Transverse colon (tissue), 4 donors: ENCODE results near the gene SMARCD3. TPM values are rescaled to one million over a fixed set of nuclear protein-coding genes. Genes with fewer than 3 reads are reported as not detected.

Experiments
- DNase-seq: peaks from one replicate; pipeline ENCODE4 v3.0.0-alpha.2; 2019
- H3K27ac ChIP-seq, 4 donors: fragments of 200-600 bp; sonication (generic); 2 replicates each; pipeline ENCODE4 v1.5.1; 2016 to 2018; ENCODE audit warnings: inconsistent platforms in 4 of 4
- H3K27me3 ChIP-seq: fragments of 200-600 bp; sonication (generic); 2 replicates; pipeline ENCODE4 v1.5.1; 2017; ENCODE audit warnings: inconsistent platforms
- H3K36me3 ChIP-seq, 4 donors: fragments of 200-600 bp; sonication (generic); 2 replicates each; pipeline ENCODE4 v1.5.1; 2017 to 2019; ENCODE audit warnings: inconsistent platforms in 4 of 4
- H3K4me1 ChIP-seq, 4 donors: fragments of 200-600 bp; sonication (generic); 2 replicates each; pipeline ENCODE4 v1.5.1; 2017 to 2020; ENCODE audit warnings: inconsistent platforms in 4 of 4
- H3K4me3 ChIP-seq, 4 donors: fragments of 200-600 bp; sonication (generic); 1 replicate in 1 of 4; 2 replicates in 3 of 4; pipeline versions ENCODE4 v1.5.1 to v1.6.1; 2017 to 2019; ENCODE audit warnings: inconsistent platforms in 4 of 4
- H3K9me3 ChIP-seq, 2 donors: fragments of 200-600 bp; sonication (generic); 2 replicates each; pipeline ENCODE4 v1.5.1; 2017 to 2019; ENCODE audit warnings: inconsistent platforms in 2 of 2
- CTCF ChIP-seq, 5 experiments: fragments of 200-600 bp in 3 of 5; fragments of 450-650 bp in 2 of 5; sonication (generic) in 3 of 5; IDR thresholded peaks; 1 replicate in 2 of 5; 2 replicates in 3 of 5; pipeline ENCODE4 v1.5.1; 2016 to 2017; ENCODE audit warnings: antibody characterized with exemption in 5 of 5, inconsistent platforms in 3 of 5, mild to moderate bottlenecking in 2 of 5, moderate library complexity in 1 of 5
- EP300 ChIP-seq: sonication (generic); formaldehyde crosslinking; IDR thresholded peaks from one replicate; pipeline ENCODE4 v1.6.1; 2017; ENCODE audit warnings: antibody characterized with exemption, low read depth
- POLR2A ChIP-seq: fragments of 450-650 bp; IDR thresholded peaks from one replicate; pipeline ENCODE4 v1.6.1; 2016; ENCODE audit warnings: antibody characterized with exemption, mild to moderate bottlenecking, moderate library complexity
- POLR2AphosphoS5 ChIP-seq, 3 donors: sonication (generic); formaldehyde crosslinking; IDR thresholded peaks; one replicate each; pipeline ENCODE4 v1.6.1; 2016; ENCODE audit warnings: antibody characterized with exemption in 3 of 3
- WGBS, 2 donors: methylation state at CpG; one replicate each; pipeline ENCODE4 v1.1.5; 2018; ENCODE audit warnings: low coverage in 1 of 2; 5-methylcytosine and 5-hydroxymethylcytosine counted together
- in situ Hi-C, 4 donors: fragments of 200-750 bp; cut with MboI; loops; one replicate each; pipeline versions ENCODE4 v1.15.0 to v1.15.1; 2017; ENCODE audit warnings: low sequenced_read_pairs in 3 of 4, low pct_ligation_motif_present in 1 of 4, low pct_unique_long_range_greater_than_20kb in 1 of 4
- intact Hi-C: fragments of 100-400 bp; cut with DNase I; formaldehyde crosslinking; loops from one replicate; pipeline ENCODE4 v1.15.1; 2023; ENCODE audit warnings: low total_unique reads
- total RNA-seq, 4 donors: library from RNA; depleted of rRNA; stranded (reverse); fragments of >200 nt; gene quantifications; one replicate each; pipeline ENCODE4 v1.1.0, GENCODE V29; 2016

The SMARCD3 gene
- total RNA-seq, 4 donors from 2014 or later, result 6.6 to 19.1 (median 9.9) TPM

GRCh38 chr7:151290355-151290760 lies 41.9 kb upstream of the SMARCD3 start:
- Histone ChIP-seq H3K36me3 (no peaks in the 10 kb centered on the region), H3K27me3 (peaks cover 5% of the 10 kb centered on the region), H3K27ac (no peak overlapping the region), H3K9me3 (no peaks in the 10 kb centered on the region), H3K4me1 (no peaks in the 10 kb centered on the region), H3K4me3 (no peak overlapping the region)
- in situ Hi-C loops (no loop called here), intact Hi-C loops (no loop called here)
- DNase-seq, result no peak
- TF ChIP-seq EP300 (no peak), CTCF (IDR thresholded peaks at IDR 0.05) (no peak), POLR2A (no peak), POLR2AphosphoS5 (IDR thresholded peaks at IDR 0.05) (no peak)
- WGBS, 2 donors, result 55 to 65% methylated on average over 4 of the region's 4 CpGs

GRCh38 chr7:151289891-151290290 lies 41.4 kb upstream of the SMARCD3 start:
- Histone ChIP-seq H3K9me3 (no peaks in the 10 kb centered on the region), H3K4me3 (no peak overlapping the region), H3K27me3 (peaks cover under 1% of the 10 kb centered on the region), H3K4me1 (no peaks in the 10 kb centered on the region), H3K36me3 (no peaks in the 10 kb centered on the region), H3K27ac (no peak overlapping the region)
- WGBS, 2 donors, result 70 to 81% methylated on average over 2 of the region's 2 CpGs
- in situ Hi-C loops (no loop called here), intact Hi-C loops (no loop called here)
- TF ChIP-seq POLR2A (no peak), POLR2AphosphoS5 (IDR thresholded peaks at IDR 0.05) (no peak)
- DNase-seq, result no peak

GRCh38 chr7:151286148-151286547 lies 37.7 kb upstream of the SMARCD3 start:
- WGBS, 2 donors, result 31 to 39% methylated on average over 2 of the region's 2 CpGs
- TF ChIP-seq CTCF (IDR thresholded peaks at IDR 0.05) (no peak), POLR2AphosphoS5 (IDR thresholded peaks at IDR 0.05) (no peak), EP300 (no peak), POLR2A (no peak)
- in situ Hi-C loops, result no loop called here

GRCh38 chr7:151283302-151283701 lies 34.8 kb upstream of the SMARCD3 start:
- no peak for TF ChIP-seq EP300
- no peak for TF ChIP-seq POLR2A
- no peak for TF ChIP-seq CTCF (IDR thresholded peaks at IDR 0.05)
- TF ChIP-seq POLR2AphosphoS5 (IDR thresholded peaks at IDR 0.05), result no peak
- intact Hi-C loops, result no loop called here

More at GRCh38 chr7:151286148-151286547, 37.7 kb upstream of the SMARCD3 start:
- Histone ChIP-seq H3K4me1 (no peaks in the 10 kb centered on the region), H3K27me3 (peaks cover 12% of the 10 kb centered on the region), H3K27ac (no peak overlapping the region), H3K36me3 (no peaks in the 10 kb centered on the region), H3K4me3 (no peak overlapping the region), H3K9me3 (no peaks in the 10 kb centered on the region)
- intact Hi-C loops, result no loop called here
- no peak for DNase-seq

GRCh38 chr7:151282111-151282510 lies 33.6 kb upstream of the SMARCD3 start:
- Histone ChIP-seq H3K27ac (no peak overlapping the region), H3K4me1 (peaks cover 0 to 6% (median 5%) of the 10 kb centered on the region in 4 donors), H3K9me3 (no peaks in the 10 kb centered on the region), H3K36me3 (no peaks in the 10 kb centered on the region), H3K4me3 (no peak overlapping the region), H3K27me3 (peaks cover 22% of the 10 kb centered on the region)
- DNase-seq, result no peak
- intact Hi-C loops, result loop anchor here (1.0 kb wide), 1 partner anchor 39 kb away; no protein-coding TSS in a partner anchor
- no peak for TF ChIP-seq POLR2AphosphoS5 (IDR thresholded peaks at IDR 0.05)
- no peak for TF ChIP-seq EP300
- WGBS, 2 donors, result 70 to 80% methylated on average over 1 to 8 of the region's 8 CpGs
- in situ Hi-C loops, result no loop called here

More at GRCh38 chr7:151283302-151283701, 34.8 kb upstream of the SMARCD3 start:
- 86 to 92% methylated on average over 2 of the region's 2 CpGs for WGBS, 2 donors
- H3K27me3 ChIP-seq, result peaks cover 12% of the 10 kb centered on the region
- DNase-seq, result no peak
- H3K27ac ChIP-seq, result no peak overlapping the region
- H3K36me3 ChIP-seq, result no peaks in the 10 kb centered on the region
- no peaks in the 10 kb centered on the region for H3K9me3 ChIP-seq
- H3K4me1 ChIP-seq, result no peaks in the 10 kb centered on the region
- in situ Hi-C loops, result no loop called here
- H3K4me3 ChIP-seq, result no peak overlapping the region
